ENCODE data around the gene FAM162B.
"Not testable (repeated sequence)": the region's sequence is repeated elsewhere in the genome, so short reads cannot be mapped to it uniquely, and the experiment has no call there.

Gene FAM162B

DNA sequence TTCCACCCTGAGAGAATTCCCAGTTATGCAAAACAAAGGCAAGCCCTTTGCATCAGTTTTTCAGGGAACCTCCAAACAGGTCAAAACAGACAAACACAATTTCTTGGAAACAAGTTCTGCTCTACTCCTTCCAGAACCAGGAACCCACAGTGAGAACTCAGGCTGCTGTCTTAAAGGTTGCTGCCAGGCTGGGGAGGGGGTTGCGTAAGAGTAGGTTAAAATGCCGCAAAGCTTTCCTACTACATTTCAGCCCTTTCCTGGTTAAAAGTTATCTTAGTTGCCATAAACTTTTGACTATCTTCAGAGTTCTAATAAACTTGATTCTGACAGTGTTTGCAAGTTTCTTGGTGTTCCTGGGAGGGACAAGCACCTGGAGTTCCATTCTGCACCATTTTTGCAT is 50.8 kb downstream of the FAM162B start:
- DNase-seq: no peak

DNA sequence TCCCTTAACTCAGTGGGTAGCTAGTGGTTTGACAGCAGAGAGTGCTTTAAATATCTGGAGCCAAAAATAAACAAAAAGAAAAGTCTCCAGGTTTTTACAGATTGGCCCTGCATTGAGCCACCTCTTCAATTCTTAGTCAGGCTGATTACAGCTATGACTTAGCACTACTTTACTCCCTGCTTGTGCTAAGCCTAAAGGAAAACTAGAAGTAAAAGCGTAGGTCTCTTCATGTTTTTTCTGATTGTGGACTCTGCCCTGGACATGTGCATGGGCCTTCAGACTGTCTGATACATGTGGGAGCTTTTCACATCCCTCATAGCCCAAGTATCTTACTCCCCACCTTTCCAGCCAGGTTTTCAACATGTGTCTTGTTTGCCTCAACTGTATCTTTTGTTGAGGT is 51.2 kb downstream of the FAM162B start:
- DNase-seq: no peak

DNA sequence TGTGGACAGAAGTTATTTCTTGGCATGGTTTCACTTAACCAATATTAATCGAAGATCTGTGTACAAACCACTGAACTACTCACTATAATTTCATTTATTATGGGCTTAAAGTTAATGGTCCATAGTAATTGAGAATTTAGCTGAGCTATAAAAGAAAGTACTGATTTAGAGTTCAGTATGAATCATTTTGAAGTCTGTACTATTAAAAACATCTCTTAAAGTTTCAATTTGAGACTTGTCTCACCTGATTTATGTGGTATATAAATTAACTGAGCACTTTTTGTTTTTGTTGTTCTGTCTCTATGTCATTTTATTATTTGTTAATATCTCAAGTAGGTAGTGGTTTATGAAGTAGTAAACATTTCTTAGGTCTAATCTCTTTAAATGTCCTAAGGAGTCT is 59.6 kb downstream of the FAM162B start:
- DNase-seq: no peak

DNA sequence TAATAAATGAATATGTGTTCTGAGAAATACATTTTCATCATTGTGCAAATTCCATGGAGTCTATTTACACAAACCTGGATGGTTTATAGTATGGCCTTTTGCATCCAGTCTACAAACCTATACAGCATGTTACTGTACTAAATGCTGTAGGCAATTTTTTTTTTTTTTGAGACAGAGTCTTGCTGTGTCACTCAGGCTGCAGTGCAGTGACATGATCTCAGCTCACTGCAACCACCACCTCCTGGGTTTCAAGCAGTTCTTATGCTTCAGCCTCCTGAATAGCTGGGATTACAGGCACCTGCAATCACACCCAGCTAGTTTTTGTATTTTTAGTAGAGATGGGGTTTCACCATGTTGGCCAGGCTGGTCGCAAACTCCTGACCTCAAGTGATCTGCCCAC is 61.6 kb downstream of the FAM162B start:
- DNase-seq: not testable (repeated sequence)
